Measurements from ENCODE around the gene PCGF6. TPM values are rescaled to one million over a fixed set of nuclear protein-coding genes. Genes with fewer than 3 reads are reported as not detected.

Gene PCGF6
- total RNA-seq, 4 donors from 2014 or later: 10.7 to 19.0 (median 15.8) TPM

GRCh38 chr10:103382769-103383168, 31.8 kb upstream of the PCGF6 start:
- no peak for TF ChIP-seq CTCF (IDR thresholded peaks at IDR 0.05; ENCODE audit: low read depth)

GRCh38 chr10:103374263-103374662, 23.3 kb upstream of the PCGF6 start:
- TF ChIP-seq CTCF (IDR thresholded peaks at IDR 0.05; ENCODE audit: low read depth): no peak

- no peak for TF ChIP-seq CTCF (IDR thresholded peaks at IDR 0.05; ENCODE audit: low read depth)
These were observed 22.6 kb upstream of the PCGF6 start for GRCh38 chr10:103373544-103373943.

GRCh38 chr10:103367782-103368518, 17.0 kb upstream of the PCGF6 start, which contains the start of gene TAF5:
TSS of gene TAF5 (plus strand) at chr10:103367976. CDS start at chr10:103367990, 14 bp downstream.
- TF ChIP-seq CTCF (IDR thresholded peaks at IDR 0.05; ENCODE audit: low read depth): no peak

GRCh38 chr10:103367379-103367781, 16.4 kb upstream of the PCGF6 start:
- no peak for TF ChIP-seq CTCF (IDR thresholded peaks at IDR 0.05; ENCODE audit: low read depth)

- no peak for TF ChIP-seq CTCF (IDR thresholded peaks at IDR 0.05; ENCODE audit: low read depth)
These were observed 5.1 kb upstream of the PCGF6 start for GRCh38 chr10:103355906-103356599.

GRCh38 chr10:103353281-103353680, 2.3 kb upstream of the PCGF6 start:
- no peak for TF ChIP-seq CTCF (IDR thresholded peaks at IDR 0.05; ENCODE audit: low read depth)
